Activated gamma-delta T cell (primary cell): Measurements from ENCODE around the gene SETD9.
A peak's percentile ranks its signal among the peaks of the same experiment; 100 is the strongest.

Source experiments
- DNase-seq: peaks from one replicate; lab custom pipeline; 2025; lab: John Stamatoyannopoulos, UW
- total RNA-seq, 2 donors: gene quantifications; one replicate each; lab custom pipeline; 2026; lab: John Stamatoyannopoulos, UW

The SETD9 gene
- total RNA-seq, result 0.87 to 2.8 reads per million in 2 donors

GRCh38 chr5:56909294-56910209 lies at the start of gene SETD9:
SETD9 (plus strand) TSS chr5:56909596; CDS start chr5:56909646, 50 bp downstream.
- DNase-seq, result peak; percentile 78

- DNase-seq, result no peak
Measured at GRCh38 chr5:56861893-56862485, 47.4 kb upstream of the SETD9 start.

GRCh38 chr5:56862909-56863308 lies 46.5 kb upstream of the SETD9 start:
- DNase-seq, result no peak

GRCh38 chr5:56871777-56872176 lies 37.6 kb upstream of the SETD9 start:
- no peak for DNase-seq

GRCh38 chr5:56873056-56873455 lies 36.3 kb upstream of the SETD9 start:
- no peak for DNase-seq

GRCh38 chr5:56876327-56876726 lies 33.1 kb upstream of the SETD9 start:
- no peak for DNase-seq

GRCh38 chr5:56881571-56881970 lies 27.8 kb upstream of the SETD9 start:
- DNase-seq, result no peak

- DNase-seq, result no peak
Measured at GRCh38 chr5:56893251-56893951, 16.0 kb upstream of the SETD9 start.

- no peak for DNase-seq
Measured at GRCh38 chr5:56896763-56897162, 12.6 kb upstream of the SETD9 start.

GRCh38 chr5:56898213-56898612 lies 11.2 kb upstream of the SETD9 start:
- DNase-seq, result no peak

GRCh38 chr5:56900395-56900794 lies 9.0 kb upstream of the SETD9 start:
- DNase-seq, result no peak

- DNase-seq, result no peak
Measured at GRCh38 chr5:56900858-56901578, 8.4 kb upstream of the SETD9 start.

- no peak for DNase-seq
Measured at GRCh38 chr5:56908942-56909293, 478 bp upstream of the SETD9 start.

- DNase-seq, result peak; percentile 11
Measured at GRCh38 chr5:56910210-56910965, 992 bp downstream of the SETD9 start.

GRCh38 chr5:56913766-56914165 lies 4.4 kb downstream of the SETD9 start:
- no peak for DNase-seq

GRCh38 chr5:56914678-56915077 lies 5.3 kb downstream of the SETD9 start:
- DNase-seq, result no peak

- DNase-seq, result no peak
Measured at GRCh38 chr5:56917534-56917933, 8.1 kb downstream of the SETD9 start.

- DNase-seq, result no peak
Measured at GRCh38 chr5:56918054-56918453, 8.7 kb downstream of the SETD9 start.

GRCh38 chr5:56919942-56920662 lies 10.7 kb downstream of the SETD9 start:
- no peak for DNase-seq

- DNase-seq, result no peak
Measured at GRCh38 chr5:56922922-56923321, 13.5 kb downstream of the SETD9 start.

- DNase-seq, result no peak
Measured at GRCh38 chr5:56934325-56934724, 24.9 kb downstream of the SETD9 start.
